NOMO-1 (cell line): ENCODE results near the gene KANSL2.
"Not testable (repeated sequence)": the region's sequence is repeated elsewhere in the genome, so short reads cannot be mapped to it uniquely, and the experiment has no call there.

Source experiments
- DNase-seq, 2 experiments: peaks; one replicate each; lab custom pipeline; 2025; ENCODE audit not compliant: unreplicated experiment in 2 of 2; lab: John Stamatoyannopoulos, UW

KANSL2 gene

GRCh38 chr12:48681710-48682532, at the start of gene KANSL2:
TSS of gene KANSL2 (minus strand) at chr12:48682238. CDS start at chr12:48681632, 606 bp downstream.
- DNase-seq: peak; percentile 98 to 99

DNA sequence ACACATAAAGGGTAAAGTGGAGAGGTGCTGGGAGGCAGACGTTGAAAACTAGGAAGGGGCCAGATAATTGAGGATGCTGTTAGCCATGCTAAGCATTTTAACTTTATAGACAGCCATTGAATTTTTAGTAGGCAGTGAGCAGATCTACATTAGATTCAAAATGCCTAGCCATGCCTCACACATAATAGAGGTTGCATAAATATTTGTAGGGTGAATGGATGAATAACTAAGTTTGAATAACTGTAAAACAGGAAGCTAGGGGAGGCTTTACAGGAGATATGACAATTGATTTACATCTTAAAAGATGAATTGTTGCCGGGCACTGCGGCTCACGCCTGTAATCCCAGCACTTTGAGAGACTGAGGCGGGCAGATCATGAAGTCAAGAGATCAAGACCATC, 46.8 kb upstream of the KANSL2 start:
- no peak for DNase-seq

GRCh38 chr12:48720737-48721136, 38.7 kb upstream of the KANSL2 start:
- not testable (repeated sequence) for DNase-seq

- DNase-seq: not testable (repeated sequence)
Measured at GRCh38 chr12:48720171-48720570, 38.1 kb upstream of the KANSL2 start.

DNA sequence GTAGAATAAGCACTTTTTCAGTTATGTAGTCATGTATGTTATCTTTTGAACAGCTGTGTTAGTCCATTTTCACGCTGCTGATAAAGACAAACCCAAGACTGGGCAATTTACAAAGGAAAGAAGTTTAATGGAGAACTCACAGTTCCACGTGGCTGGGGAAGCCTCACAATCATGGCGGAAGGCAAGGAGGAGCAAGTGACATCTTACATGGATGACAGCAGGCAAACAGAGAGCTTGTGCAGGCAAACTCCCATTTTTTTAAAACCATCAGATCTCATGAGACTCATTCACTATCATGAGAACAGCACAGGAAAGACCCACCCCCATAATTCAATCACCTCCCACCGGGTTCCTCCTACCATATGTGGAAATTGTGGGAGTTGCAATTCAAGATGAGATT, 37.0 kb upstream of the KANSL2 start:
- not testable (repeated sequence) for DNase-seq

DNA sequence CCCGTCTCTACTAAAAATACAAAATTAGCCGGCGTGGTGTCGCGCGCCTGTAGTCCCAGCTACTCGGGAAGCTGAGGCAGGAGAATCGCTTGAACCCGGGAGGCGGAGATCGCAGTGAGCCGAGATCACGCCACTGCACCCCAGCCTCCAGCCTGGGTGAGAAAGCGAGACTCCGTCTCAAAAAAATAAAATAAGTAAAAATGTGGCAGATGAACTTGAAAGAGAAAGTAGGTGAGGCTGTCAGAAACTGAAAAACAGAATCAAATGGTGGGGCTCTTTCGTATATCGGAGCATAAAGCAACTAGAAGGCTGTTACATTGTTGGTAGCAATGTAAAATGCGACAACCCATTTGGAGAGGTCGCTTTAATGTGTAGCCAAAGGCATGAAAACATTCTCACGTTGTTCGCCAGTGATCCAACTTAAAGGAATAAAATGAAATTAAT, 35.2 kb upstream of the KANSL2 start:
- peak in 1 of 2 experiments; percentile 20 for DNase-seq

DNA sequence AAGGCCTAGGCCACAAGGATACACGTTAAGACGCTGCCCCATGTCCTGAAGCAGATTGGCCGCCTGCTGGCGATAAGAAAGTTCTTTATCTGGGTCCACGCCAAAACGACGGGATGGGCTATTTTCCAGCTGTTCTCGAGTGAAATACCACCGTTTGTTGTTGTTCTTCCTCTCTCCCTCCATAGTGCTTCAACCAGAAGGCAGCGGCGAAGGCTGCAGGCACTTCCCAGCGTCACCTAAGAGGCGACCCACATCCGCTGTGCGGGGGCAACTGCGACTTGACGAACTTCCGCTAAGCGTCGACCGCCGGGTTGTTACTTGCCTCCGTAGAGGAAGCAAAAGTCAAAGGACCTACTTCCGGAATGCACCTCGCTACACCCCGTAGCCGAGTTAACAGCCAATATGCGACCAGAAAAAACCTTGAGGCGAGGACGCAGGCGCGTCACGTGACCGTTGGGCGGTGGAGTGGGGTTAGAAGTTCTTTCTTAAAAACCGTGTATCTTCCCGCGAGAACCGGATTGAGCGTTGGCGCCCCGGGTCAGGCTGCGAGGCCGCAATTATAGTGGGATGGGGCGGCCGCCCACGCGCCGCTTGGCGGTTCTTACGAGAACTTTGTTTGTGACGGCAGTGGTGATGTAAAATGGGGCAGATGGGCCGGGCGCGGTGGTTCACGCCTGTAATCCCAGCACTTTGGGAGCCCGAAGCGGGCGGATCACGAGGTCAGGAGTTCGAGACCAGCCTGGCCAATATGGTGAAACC, 34.6 kb upstream of the KANSL2 start, which contains the start of gene CCNT1:
TSS of gene CCNT1 (minus strand) at position 215 of the 759 bp plus-strand sequence. CDS start at position 183, 32 bp downstream.
- DNase-seq: peak; percentile 99 to 100

DNA sequence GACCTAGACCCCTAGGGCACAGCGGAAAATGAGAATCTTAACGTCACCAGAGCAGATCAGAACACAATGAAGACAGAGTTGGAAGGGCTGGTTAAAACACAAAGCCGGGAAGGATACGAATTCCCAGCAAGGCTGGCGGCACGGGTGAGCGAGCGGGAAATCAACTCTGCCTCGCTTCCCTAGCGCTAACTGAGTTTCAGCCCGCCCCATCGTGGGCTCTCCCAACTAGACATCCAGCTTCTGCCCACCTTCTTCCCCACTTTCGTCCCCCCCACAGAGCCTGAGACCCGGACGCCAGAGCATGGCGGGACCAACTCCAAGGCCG, 34.1 kb upstream of the KANSL2 start:
- DNase-seq: no peak

DNA sequence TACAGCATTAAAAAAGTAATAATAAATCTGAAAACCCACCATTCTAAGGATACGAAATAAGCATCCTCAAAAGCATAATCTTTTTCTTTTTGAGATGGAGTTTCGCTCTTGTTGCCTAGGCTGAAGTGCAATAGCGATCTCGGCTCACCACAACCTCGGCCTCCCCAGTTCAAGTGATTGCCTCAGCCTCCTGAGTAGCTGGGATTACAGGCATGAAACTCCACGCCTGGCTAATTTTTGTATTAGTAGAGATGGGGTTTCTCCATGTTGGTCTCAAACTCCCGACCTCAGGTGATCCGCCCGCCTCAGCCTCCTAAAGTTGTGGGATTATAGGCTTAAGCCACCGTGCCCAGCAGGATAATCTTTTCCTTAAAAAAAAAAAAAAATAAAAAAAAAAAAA, 30.2 kb upstream of the KANSL2 start:
- no peak for DNase-seq

GRCh38 chr12:48698822-48699221, 16.8 kb upstream of the KANSL2 start:
- DNase-seq: not testable (repeated sequence)

- peak; percentile 11 to 15 for DNase-seq
Measured at GRCh38 chr12:48696626-48697025, 14.6 kb upstream of the KANSL2 start.

GRCh38 chr12:48695859-48696258, 13.8 kb upstream of the KANSL2 start:
- DNase-seq: no peak

DNA sequence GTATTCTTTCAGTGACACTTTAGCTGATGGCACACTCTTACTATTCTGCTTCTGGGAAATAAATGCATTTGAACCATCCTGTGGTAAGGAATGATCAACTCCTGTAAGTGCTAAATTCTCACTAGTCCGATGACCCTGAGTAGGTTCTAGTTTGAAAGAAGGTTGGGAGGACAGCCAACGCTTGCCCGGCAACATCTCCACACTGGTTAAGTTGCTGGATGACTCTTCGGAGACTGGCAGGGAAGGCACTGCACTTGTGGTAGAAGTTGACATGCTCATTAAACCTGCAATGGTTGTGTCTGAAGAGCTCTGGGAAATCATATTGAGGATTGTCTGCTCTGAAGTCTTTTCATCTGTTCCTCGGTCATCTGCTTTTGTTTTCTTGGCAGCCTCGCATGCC, 12.0 kb upstream of the KANSL2 start:
- DNase-seq: no peak

DNA sequence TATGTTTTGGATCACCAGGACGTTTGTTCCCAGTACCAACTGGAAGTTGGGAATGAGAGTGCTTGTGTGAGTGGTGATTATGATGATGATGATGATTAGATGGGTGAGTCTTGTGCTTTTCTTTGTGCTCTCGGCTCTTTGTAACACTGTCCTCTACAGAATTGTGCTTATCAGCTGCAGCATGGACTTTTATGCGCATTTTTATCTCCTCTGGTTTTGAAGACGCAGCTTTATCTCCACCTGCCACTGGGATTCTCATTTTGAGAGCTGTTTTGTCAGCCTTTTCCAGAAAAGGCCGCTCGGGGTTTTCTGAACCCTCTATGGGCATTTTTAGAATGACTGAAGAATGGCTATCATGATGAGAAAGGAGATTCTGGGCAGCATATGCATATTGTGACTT, 11.5 kb upstream of the KANSL2 start:
- DNase-seq: no peak

- DNase-seq: no peak
Measured at GRCh38 chr12:48691826-48692487, 9.9 kb upstream of the KANSL2 start.

- DNase-seq: no peak
Measured at GRCh38 chr12:48690990-48691389, 9.0 kb upstream of the KANSL2 start.

DNA sequence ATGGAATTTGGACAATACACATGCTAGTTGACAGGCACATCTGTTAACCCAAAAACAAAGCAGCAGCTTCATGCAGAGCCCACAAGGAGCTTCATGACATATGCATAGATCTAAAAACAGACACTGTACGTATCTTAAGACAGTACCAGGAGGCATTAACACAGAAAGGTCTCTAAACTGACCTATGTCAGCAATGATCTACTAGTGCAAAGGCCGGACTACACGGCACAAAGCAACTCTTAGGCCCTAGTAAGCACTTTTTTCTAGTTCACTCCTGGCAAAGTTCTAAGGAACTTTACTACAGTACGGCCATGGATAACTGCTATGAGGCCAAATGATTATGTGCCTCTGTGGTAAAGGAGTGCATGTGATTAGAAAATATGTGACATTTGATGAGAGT, 8.4 kb upstream of the KANSL2 start:
- DNase-seq: no peak

DNA sequence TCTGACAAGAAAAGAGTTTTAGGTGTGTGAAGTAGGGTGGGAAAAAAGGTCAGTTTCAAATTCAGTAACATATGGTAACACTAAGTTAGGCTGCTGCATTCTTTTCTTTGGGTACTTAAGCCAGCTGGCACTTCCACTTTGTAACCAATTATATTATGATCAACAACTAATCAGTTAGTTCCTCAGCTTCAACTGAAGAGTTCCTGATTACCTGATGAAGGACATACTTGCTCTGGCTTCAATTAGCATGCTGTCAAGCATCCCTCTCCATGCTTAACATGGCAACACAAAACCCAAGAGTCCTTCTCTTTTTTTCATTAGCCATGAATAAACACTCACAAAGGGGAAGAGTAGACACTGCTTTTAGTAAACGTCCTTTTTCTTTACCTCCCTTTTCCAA, 6.8 kb upstream of the KANSL2 start:
- DNase-seq: no peak

DNA sequence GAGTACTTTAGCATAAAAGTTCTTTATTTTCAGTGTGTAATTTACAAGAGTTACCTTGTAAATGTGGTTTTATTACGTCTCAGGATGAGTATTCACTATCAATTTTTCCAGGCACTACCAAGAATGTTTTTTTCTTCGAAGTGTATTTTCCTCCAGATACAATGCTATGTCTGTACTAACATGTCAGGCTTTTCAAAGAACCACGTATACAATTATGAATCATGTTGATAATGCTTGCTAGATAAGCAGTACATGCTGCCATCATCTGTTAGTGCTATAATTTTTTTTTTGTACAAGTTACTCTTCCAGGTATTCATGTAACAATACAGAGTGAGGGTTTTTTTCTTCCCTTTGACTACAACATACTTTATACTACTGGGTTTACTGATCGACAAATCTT, 5.6 kb upstream of the KANSL2 start:
- no peak for DNase-seq

GRCh38 chr12:48686615-48687334, 4.7 kb upstream of the KANSL2 start:
- DNase-seq: no peak
